GM18499 (cell line): ENCODE data around the gene LRP1B.
"Not testable (repeated sequence)": the region's sequence is repeated elsewhere in the genome, so short reads cannot be mapped to it uniquely, and the experiment has no call there.

Experiments used
- ATAC-seq: cut with Tn5 transposase; IDR thresholded peaks from one replicate; pipeline ENCODE4 v1.9.1; 2021; ENCODE audit warnings: moderate number of reproducible peaks; ENCODE audit not compliant: insufficient read depth, unreplicated experiment

The LRP1B gene

GRCh38 chr2:141260911-141261310, 869.9 kb downstream of the LRP1B start:
- no peak for ATAC-seq

GRCh38 chr2:141259683-141260082, 871.1 kb downstream of the LRP1B start:
- ATAC-seq = no peak

- ATAC-seq = no peak
Measured at GRCh38 chr2:141242008-141242407, 888.8 kb downstream of the LRP1B start.

DNA sequence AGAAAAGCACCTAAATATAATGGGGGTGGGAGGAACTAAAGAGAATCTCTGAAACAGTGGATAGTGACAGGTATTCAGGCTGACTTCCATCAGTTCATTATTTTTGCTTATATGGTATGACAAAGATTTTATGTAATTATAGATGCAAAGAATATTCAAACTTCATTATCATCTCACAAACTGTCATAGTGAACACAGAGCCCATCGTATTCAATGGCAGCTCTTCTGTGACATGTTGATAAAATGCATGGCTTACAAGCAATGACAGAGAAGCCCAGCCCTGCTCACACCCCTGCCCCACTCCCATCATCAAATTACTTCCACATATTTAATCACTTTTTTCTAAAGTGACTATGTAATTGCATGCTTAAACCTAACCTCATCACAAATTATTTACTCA, 904.3 kb downstream of the LRP1B start:
- no peak for ATAC-seq

- ATAC-seq = no peak
Measured at GRCh38 chr2:141207036-141207385, 923.8 kb downstream of the LRP1B start.

- no peak for ATAC-seq
Measured at GRCh38 chr2:141201016-141201565, 929.7 kb downstream of the LRP1B start.

GRCh38 chr2:141200191-141200590, 930.6 kb downstream of the LRP1B start:
- no peak for ATAC-seq

- no peak for ATAC-seq
Measured at GRCh38 chr2:141199711-141200110, 931.1 kb downstream of the LRP1B start.

DNA sequence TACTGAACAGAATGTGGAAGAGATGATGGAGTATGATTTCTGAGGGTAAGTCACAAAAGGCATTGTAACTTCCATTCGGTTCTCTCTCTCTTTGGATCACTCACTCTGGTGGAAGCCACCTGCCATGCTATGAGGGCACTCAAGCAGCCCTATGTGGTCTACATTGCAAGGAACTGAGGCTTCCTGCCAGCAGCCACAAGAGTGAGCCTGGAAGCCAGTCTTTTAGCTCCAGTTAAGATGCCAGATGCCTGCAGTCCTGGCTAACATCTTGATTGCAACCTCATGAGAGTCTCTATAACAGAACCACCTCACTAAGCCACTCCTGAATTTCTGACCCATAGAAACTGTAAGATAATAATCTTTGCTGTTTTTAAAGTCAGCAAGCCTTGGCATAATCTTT, 935.7 kb downstream of the LRP1B start:
- ATAC-seq = no peak

DNA sequence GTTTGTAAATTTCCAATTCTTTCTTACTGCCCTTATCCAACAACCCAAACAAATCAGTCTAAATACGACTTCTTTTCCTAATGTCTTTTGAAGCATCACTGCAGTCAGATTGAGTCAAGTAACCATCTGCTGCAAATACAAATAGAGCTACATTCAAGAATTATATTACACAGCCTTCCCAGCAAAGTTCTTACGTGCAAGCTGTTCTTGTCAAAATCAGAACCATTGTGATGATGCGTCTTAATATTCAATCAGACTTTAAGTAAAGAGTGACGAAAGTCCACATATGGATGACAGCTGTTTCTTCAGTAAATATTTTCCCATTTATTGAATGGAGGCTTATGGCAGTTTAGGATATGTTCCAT, 943.8 kb downstream of the LRP1B start:
- ATAC-seq = no peak

GRCh38 chr2:141186413-141187074, 944.3 kb downstream of the LRP1B start:
- ATAC-seq = no peak

DNA sequence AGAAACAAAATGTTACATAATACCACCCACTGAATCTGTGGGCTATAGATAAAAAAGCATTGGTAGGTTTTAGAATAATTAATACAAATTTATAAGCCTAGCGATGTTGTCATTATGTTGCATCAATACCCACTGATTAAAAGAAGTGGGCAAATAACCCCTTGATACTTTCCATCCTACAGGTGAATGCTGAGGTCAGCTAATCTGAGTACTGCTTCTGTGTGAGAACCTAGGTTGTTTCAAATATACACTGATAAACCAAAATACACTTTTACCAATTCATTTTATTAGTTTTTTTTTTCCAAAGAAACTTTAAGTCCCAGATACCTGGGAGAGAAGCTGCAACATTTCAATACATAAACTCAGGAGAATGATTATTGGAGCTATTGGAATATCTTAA, 948.6 kb downstream of the LRP1B start:
- ATAC-seq = no peak

DNA sequence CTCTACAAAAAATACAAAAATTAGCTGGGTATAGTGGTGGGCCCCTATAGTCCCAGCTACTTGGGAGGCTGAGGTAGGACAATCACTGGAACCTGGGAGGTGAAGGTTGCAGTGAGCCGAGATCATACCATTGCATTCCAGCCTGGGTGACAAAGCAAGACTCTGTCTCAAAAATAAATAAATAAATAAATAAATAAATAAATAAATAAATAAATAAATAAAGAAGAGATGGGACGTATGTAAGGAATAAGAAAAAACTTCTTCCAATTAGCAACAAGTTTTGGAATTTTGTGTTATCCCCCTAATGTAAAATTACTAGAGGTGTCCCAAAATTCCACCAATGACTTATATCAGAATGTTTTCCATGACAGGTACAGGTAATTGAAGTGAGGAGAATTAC, 961.7 kb downstream of the LRP1B start:
- ATAC-seq = not testable (repeated sequence)

DNA sequence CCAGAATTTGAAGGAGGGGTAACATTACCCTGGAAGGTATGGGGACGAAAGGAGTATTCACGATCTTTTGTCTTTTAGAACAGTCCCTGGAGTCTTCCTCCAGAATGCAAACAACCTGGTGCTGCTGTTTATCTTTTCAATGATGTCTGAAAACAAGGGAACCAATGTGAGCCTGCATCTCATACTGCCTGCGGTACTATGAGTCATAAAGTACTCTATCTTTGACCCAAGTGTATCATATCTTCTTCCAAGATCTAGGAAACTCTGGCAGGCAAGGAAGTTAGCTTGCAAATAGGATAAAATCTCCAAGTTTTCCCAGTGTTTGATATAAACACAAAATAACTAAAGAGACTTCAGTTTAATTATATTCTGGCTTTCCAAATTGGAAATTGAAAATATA, 968.5 kb downstream of the LRP1B start:
- ATAC-seq = no peak

GRCh38 chr2:141151611-141152286, 979.1 kb downstream of the LRP1B start:
- ATAC-seq = no peak

GRCh38 chr2:141142025-141142424, 988.8 kb downstream of the LRP1B start:
- no peak for ATAC-seq

- no peak for ATAC-seq
Measured at GRCh38 chr2:141137122-141137693, 993.6 kb downstream of the LRP1B start.

DNA sequence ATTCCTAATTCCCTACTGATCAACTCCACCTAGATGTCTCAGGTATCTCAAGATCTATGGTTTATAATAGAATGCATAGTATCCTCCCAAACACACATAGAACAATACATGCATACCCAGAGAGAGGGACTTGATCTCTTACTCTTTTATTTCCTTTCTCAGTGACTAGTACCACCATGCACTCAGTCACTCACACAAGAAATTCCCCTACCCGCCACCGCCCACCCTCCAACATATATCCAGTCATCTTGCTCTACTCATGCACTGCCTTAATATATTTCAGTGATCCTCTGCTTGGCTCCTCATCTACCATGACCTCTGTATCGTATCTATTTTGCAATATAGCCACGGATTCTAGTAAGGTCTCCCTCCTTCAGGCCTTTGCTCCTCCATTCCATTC, 996.9 kb downstream of the LRP1B start:
- ATAC-seq = no peak

- no peak for ATAC-seq
Measured at GRCh38 chr2:141125432-141125831, 1005.4 kb downstream of the LRP1B start.

DNA sequence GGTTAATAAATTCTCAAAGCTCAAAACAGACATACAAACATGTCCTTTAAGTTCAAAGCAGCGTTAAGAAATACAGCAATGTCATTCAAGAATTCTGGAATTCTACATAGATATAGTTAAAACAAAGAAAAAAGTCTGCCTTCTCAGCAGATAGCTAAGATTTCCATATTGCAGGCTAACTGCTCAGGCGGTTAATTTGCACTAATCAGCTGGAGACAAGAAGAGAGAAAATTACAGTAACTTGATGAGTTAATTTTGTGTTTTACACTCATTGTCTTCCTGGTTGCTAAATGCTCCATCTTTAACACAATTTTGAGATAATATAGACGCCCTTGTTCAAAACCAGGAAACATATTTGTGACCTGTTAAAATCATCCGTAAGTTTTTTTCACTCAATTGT, 1012.0 kb downstream of the LRP1B start:
- no peak for ATAC-seq

DNA sequence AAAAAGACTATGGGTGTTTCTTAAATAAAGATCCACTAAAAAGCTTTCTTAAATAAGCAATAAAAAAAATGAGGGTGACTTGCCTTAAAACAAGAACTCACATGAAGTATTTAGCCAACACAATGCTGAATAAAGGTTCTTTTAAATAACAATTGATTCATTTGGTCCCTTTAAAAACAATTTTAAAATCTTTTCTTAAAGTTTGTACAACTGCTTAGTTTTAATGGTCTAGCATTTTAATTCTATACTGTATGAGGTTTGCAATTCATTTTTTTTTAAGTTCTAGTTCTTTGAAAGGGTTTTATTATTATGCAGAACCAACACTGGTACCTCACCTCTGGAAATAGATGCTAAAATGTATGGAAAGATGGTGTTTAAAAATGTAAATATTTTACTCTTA, 1017.5 kb downstream of the LRP1B start:
- ATAC-seq = no peak

DNA sequence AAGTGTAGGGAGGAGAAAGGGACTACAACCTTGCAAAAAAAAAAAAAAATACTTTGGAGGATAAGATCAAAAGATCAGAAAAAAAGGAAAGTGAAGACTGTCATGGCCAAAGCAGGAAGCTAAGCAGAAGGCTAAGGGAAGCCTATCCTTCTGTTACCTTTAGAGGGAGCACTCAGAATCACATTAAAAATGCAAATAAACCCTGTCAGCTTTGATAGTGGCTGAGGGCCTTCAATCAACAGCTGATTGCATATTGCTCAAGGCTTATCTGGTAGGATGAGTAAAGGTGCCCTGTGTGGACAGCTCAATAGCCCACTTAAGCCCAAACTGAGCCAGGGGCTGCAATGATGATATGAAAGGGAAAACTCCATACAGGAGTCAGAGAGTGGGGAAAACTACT, 1021.2 kb downstream of the LRP1B start:
- ATAC-seq = no peak
